ENCODE data around the gene ABHD2. TPM values are rescaled to one million over a fixed set of nuclear protein-coding genes. Genes with fewer than 3 reads are reported as not detected.

The ABHD2 gene
- polyA plus RNA-seq, 4 donors: 30.4 to 35.8 (median 32.3) TPM

DNA sequence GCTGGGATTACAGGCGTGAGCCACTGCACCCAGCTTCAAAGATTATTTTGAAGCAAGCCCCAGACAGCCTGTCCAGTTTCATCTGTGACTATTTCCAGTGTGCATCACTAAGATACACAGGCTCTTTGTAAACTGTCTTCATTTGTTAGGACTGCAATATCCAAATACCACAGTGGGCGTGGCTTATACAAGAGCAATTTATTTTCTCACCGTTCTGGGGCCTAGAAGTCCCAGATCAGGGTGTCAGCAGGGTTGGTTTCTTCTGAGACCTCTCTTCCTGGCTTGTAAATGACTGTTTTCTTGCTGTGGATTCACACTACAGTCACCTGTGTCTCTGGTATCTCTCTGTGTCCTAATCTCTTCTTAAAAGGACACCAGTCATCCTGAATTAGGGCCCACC lies 73.4 kb downstream of the ABHD2 start:
- DNase-seq (ENCODE audit: low read depth in 4 of 4, low spot score in 3 of 4): no peak

- DNase-seq (ENCODE audit: low read depth in 4 of 4, low spot score in 3 of 4): no peak
These were observed 75.2 kb downstream of the ABHD2 start for GRCh38 chr15:89163271-89164055.

GRCh38 chr15:89164712-89165211 lies 76.5 kb downstream of the ABHD2 start:
- no peak for DNase-seq (ENCODE audit: low read depth in 4 of 4, low spot score in 3 of 4)

DNA sequence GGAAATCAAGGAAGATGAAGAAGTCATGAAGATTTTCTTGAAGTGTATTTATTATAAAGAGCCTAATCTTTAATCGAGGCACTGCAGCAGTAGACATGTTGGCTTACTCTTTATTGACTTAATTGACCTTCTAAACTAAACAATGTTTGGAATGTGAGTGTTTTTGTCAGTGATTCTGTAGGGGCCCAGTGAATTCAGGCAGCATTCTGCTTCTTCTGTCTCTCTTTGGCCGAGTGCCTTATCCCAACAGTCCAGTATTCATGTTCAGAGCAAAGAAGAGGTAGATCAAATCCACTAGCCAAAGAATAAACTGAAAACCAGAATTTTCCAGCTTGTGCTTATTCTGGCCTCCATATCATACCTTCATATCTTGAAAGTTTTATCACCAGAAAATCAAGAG lies 77.4 kb downstream of the ABHD2 start:
- DNase-seq (ENCODE audit: low read depth in 4 of 4, low spot score in 3 of 4): no peak

DNA sequence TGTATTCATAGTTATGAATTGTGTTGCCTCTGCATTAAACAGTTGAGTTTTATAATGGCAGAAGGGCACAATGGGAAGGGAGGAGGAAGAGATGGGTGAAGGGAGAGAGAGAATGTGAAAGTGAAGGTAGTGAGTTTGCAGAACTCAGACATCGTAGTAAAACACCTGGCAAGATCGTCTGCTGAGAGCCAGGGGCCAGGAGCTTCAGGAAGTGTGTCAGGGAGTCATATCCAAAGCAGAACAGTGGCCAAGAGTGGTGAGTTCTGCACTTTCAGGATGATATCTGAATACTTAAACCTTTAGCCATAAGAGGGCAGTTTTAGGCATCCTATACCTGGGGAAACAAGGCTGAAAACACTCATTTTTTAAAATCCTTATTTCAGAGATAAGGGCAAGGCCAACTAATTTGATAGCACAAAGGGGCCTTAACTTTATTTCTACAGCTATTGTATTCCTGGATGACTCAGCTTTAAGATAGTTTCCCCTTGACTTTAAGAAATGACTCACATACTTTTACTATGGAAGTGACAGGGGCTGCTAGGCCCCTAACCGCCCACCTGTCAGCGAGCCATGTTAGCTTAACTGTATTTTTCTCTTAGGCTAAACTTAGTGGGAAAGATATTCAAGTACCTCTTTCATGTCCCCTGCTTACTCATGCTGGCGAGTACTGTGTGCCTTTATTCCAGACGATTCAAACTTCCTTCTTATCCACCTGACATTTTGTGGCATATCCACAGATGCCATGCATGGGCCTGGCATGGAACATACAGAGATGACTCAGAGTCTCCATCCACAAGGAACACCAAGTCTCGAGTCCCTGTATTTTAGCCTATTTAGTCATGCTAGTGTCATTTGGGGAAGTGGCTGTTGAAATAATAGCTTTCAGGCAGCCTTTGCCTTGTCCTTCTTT lies 79.3 kb downstream of the ABHD2 start:
- DNase-seq (ENCODE audit: low read depth in 4 of 4, low spot score in 3 of 4): no peak

GRCh38 chr15:89168316-89168833 lies 80.1 kb downstream of the ABHD2 start:
- no peak for DNase-seq (ENCODE audit: low read depth in 4 of 4, low spot score in 3 of 4)

- DNase-seq (ENCODE audit: low read depth in 4 of 4, low spot score in 3 of 4): no peak
These were observed 82.1 kb downstream of the ABHD2 start for GRCh38 chr15:89170364-89170763.

GRCh38 chr15:89171136-89172072 lies 83.1 kb downstream of the ABHD2 start:
- DNase-seq (ENCODE audit: low read depth in 4 of 4, low spot score in 3 of 4): peak in 1 of 4 donors; percentile 23

GRCh38 chr15:89172921-89173320 lies 84.7 kb downstream of the ABHD2 start:
- DNase-seq (ENCODE audit: low read depth in 4 of 4, low spot score in 3 of 4): no peak

- no peak for DNase-seq (ENCODE audit: low read depth in 4 of 4, low spot score in 3 of 4)
These were observed 86.2 kb downstream of the ABHD2 start for GRCh38 chr15:89174476-89174875.

- DNase-seq (ENCODE audit: low read depth in 4 of 4, low spot score in 3 of 4): no peak
These were observed 87.4 kb downstream of the ABHD2 start for GRCh38 chr15:89175617-89176191.

DNA sequence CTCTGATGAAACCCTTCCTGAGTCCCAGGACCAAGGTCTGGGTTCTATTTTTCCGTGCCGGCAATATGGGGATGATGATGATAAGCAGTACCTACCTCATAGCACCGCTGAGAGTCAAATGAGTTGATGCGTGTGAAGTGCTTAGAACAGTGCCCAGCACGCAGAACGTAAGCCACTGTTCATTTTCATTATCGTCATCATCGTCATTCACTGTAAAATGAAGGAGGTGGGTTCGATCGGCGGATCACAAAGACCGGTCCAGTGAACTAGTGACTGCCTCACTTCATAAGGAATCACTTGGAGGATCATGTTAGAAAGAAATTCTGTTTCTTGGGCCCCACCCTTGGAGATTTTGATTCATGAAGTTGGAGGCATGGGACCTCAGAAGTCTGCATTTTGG lies 88.9 kb downstream of the ABHD2 start:
- no peak for DNase-seq (ENCODE audit: low read depth in 4 of 4, low spot score in 3 of 4)

- DNase-seq (ENCODE audit: low read depth in 4 of 4, low spot score in 3 of 4): peak; percentile 65 to 73 (median 67)
These were observed 89.5 kb downstream of the ABHD2 start for GRCh38 chr15:89177633-89178306.

DNA sequence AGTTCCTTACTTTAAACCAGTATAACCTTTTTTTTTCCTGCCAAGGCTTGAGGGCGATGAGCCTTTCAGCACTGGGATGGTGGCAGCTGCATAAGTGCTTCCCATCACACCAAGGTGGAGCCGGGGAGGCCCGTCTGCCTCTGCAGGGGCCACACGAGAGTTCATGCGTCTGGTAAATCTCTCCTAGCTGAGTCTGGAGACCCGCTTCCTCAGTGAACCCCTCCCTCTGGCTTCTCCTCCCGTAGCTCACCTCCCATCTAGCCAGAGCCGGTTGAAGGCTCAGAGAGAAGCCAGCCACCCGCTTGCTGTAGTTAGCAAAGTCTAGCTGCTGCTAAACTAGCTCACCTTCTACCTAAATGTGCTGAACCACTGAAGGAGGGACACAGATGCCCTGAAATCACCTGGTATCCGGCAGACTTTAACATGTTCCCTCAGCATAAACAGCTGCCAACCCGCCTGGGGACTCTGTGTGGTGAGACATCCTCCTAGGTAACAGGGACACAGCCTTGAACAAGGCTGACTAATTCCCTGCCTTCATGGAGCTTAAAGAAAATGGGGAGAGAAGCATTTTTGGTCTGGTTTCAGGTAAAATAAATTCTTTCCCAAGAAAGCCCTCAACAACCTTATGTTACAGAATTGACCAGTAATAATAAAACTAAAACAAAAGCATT lies 90.2 kb downstream of the ABHD2 start:
- DNase-seq (ENCODE audit: low read depth in 4 of 4, low spot score in 3 of 4): no peak

DNA sequence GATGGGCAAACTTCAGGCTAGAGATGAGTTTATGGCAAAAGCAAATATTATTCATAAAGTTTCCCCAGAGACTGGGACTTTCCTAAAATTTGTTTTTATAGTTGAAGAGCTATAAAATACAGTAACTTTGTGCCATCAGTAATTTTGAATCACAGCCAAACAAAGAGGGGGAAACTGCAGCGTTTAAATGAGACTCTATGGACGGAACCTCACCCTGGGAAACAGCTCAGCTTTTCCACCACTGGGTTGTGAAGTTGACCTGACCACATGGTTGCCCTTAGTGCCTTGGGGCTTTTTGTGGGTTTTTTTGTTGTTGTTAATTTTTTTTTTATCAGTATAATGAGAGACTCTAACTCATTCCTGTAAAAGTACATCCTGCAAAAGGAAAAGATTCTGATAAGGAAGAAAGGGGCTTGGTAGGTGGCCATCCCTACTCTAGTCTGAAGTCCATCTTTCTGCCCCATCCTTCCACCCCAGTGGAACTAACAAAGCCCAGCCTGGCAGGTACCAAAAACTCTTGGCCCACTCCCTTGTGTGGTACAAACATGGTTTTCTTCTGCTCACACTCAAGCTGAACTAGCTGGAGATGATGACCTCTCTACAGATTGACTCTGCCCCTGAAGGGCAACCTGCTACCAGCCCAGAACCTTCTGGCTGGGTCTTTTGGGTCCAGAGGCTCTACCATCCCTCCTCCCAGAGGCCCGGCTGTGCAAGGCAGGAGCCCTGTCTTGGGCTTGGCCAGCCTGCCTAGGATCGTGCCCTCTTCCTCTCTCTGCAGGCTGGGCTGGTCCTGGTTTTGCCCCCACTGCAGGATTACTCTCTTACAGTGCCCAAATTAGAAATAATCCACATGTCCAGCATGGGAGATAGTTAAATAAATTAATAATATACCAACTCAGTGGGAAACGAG lies 92.0 kb downstream of the ABHD2 start:
- DNase-seq (ENCODE audit: low read depth in 4 of 4, low spot score in 3 of 4): no peak

DNA sequence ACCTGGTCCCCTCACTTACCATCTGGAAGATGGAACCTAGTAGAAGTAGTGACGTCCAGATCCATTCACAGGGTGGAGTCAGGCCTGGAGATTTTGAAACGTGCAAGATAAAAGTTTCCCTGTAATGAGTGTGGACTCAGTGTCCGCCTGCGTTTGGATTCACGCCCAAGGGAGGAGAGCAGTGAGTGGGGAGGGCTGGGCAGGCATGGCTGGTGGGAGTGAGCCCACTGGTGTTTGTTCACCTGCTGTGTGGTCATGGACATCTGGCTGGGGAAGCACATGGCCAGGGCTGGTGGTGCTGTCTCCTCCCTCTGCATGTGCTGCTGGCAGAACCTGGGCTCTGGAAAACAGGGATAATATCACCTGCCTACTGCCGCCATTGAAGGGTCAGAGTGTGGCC lies 96.1 kb downstream of the ABHD2 start:
- no peak for DNase-seq (ENCODE audit: low read depth in 4 of 4, low spot score in 3 of 4)

DNA sequence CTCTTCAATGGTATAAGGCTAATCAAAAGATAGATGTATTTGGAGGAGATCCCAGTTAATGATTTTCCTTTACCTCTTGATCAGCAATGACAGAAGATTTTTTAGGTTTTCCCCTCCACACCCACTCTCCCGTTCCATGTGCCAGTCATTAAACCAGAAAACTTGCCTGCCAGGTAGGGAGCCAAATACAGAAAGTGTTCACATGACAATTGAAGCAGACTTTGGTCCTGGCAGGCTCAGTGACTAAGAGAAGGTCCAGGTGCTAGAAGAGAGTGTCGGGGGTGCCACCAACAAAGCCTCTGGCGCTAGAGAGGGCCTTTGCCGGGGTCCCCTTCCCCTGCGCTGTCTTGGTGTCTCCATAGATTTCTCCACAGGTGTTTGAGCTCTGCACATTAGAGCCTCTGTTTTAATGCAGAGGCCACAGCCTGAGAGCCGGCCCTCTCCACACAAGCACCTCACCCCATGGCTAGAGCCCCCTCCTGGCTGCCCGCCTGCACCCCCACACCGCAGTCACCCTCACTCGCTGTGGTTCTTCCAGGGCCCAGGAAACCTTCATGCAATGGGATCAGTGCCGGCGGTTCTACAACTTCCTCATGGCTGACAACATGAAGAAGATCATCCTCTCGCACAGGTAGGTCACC lies 96.8 kb downstream of the ABHD2 start:
- DNase-seq (ENCODE audit: low read depth in 4 of 4, low spot score in 3 of 4): no peak

Data from right renal pelvis (tissue), 4 donors.